GM12865 (cell line): ENCODE measurements around the gene NR1H4.

Experiments used
- DNase-seq: peaks from one replicate; pipeline ENCODE4 v3.0.0; 2010; ENCODE audit warnings: low read depth
- H3K4me3 ChIP-seq: 2 replicates; pipeline ENCODE4 v1.5.1; 2011; ENCODE audit warnings: mild to moderate bottlenecking, low read depth, low read length, control low read depth
- CTCF ChIP-seq: IDR thresholded peaks from 2 replicates; pipeline ENCODE4 v1.5.1; 2011; ENCODE audit warnings: low read length, control low read depth, low read depth, inconsistent platforms; ENCODE audit not compliant: insufficient read depth; ENCODE audit errors: missing control alignments

The NR1H4 gene

DNA sequence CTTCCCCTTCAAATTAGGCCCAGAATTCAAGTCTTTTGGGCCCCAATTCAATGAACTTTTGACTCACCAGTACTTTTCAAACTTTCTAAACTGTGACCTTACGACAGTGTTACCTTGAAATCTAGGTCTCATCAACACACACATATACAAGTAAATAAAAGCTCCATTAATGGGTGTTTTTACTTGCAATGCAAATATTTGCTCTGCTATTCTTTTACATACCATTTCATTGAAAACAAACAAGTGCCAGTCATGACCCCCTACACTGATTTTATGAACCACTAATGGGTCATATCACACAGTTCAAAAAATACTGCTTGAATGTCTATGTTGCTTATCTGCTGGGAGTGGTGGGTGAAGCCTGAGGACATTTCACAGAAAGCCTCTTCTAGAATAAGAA lies 9.1 kb upstream of the NR1H4 start:
- H3K4me3 ChIP-seq = no peak overlapping the region
- DNase-seq = no peak
- no peak for TF ChIP-seq CTCF

DNA sequence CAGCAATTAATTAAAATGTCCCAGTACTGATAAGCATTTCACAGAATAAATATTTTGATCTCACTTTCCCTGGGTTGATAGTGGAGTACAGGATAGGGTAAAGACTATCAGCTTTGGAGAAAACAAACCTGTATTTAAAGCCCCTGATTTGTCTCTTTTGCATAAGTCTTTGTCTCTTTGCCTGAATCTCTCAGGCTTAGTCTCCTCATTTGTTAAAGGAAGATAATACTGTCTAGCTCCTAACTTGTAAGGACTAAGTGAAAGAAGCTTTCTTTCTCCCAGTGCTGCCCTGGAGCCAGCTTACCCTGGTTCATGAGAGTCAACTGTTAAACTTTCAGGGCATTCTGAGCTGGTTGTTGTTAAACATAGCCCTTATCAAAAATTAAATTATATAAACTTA lies 5.5 kb upstream of the NR1H4 start:
- no peak for TF ChIP-seq CTCF
- no peak overlapping the region for H3K4me3 ChIP-seq
- no peak for DNase-seq

GRCh38 chr12:100472325-100472724 lies 1.3 kb upstream of the NR1H4 start:
- no peak for DNase-seq
- no peak overlapping the region for H3K4me3 ChIP-seq
- no peak for TF ChIP-seq CTCF

GRCh38 chr12:100473050-100473715 lies 483 bp upstream of the NR1H4 start:
- TF ChIP-seq CTCF = no peak
- no peak for DNase-seq

GRCh38 chr12:100474617-100475016 lies 951 bp downstream of the NR1H4 start:
- no peak for DNase-seq
- TF ChIP-seq CTCF = no peak
- H3K4me3 ChIP-seq = no peak overlapping the region

More at GRCh38 chr12:100473050-100473715, 483 bp upstream of the NR1H4 start:
- H3K4me3 ChIP-seq = no peak overlapping the region

GRCh38 chr12:100476013-100476751 lies 2.5 kb downstream of the NR1H4 start:
- no peak for TF ChIP-seq CTCF
- no peak overlapping the region for H3K4me3 ChIP-seq
- no peak for DNase-seq
